CD8-positive, alpha-beta memory T cell (primary cell): ENCODE measurements around the gene KCNC1. TPM values are rescaled to one million over a fixed set of nuclear protein-coding genes. Genes with fewer than 3 reads are reported as not detected.

Experiments
- CTCF ChIA-PET: fragments of 350-600 bp; sonication (Branson Sonifier 250); formaldehyde crosslinking; loops from one replicate; lab custom pipeline; 2021; ENCODE audit warnings: antibody characterized with exemption; lab: Charles Lee
- POLR2A ChIA-PET: fragments of 350-600 bp; sonication (Branson Sonifier 250); formaldehyde crosslinking; loops from one replicate; lab custom pipeline; 2021; ENCODE audit warnings: antibody characterized with exemption; lab: Charles Lee
- DNase-seq, 5 donors: peaks; one replicate each; pipeline versions ENCODE4 v3.0.0 to v3.0.0-alpha.2; 2020 to 2022; ENCODE audit warnings: mixed read lengths in 1 of 5
- H3K27ac ChIP-seq: one replicate; pipeline ENCODE4 v1.7.0; 2013; ENCODE audit warnings: low read depth, mild to moderate bottlenecking, low read length, moderate library complexity
- H3K27me3 ChIP-seq: 2 replicates; pipeline ENCODE4 v1.7.0; 2013; ENCODE audit warnings: low read length, mild to moderate bottlenecking; ENCODE audit not compliant: insufficient read depth, poor library complexity, severe bottlenecking
- H3K36me3 ChIP-seq: 2 replicates; pipeline ENCODE4 v1.7.0; 2013; ENCODE audit warnings: mild to moderate bottlenecking, low read length, moderate library complexity; ENCODE audit not compliant: insufficient read depth
- H3K4me1 ChIP-seq: 2 replicates; pipeline ENCODE4 v1.7.0; 2013; ENCODE audit warnings: mild to moderate bottlenecking, low read length, moderate library complexity; ENCODE audit not compliant: insufficient read depth
- H3K4me3 ChIP-seq: 2 replicates; pipeline ENCODE4 v1.7.0; 2013; ENCODE audit warnings: mild to moderate bottlenecking, low read length
- H3K9me3 ChIP-seq: 2 replicates; pipeline ENCODE4 v1.7.0; 2013; ENCODE audit warnings: mild to moderate bottlenecking, low read length
- H3K27ac Mint-ChIP-seq, 8 donors: one replicate each; pipeline ENCODE4 v1.8.0; 2020 to 2021; ENCODE audit warnings: mixed read lengths in 8 of 8, mild to moderate bottlenecking in 6 of 8, inconsistent platforms in 3 of 8, moderate library complexity in 3 of 8
- H3K27me3 Mint-ChIP-seq, 2 donors: one replicate each; pipeline ENCODE4 v1.8.0; 2020 to 2021; ENCODE audit warnings: mixed read lengths in 2 of 2, mild to moderate bottlenecking in 1 of 2, moderate library complexity in 1 of 2
- H3K36me3 Mint-ChIP-seq, 3 donors: one replicate each; pipeline ENCODE4 v1.8.0; 2020 to 2021; ENCODE audit warnings: mixed read lengths in 3 of 3, inconsistent platforms in 1 of 3, mild to moderate bottlenecking in 1 of 3
- H3K4me1 Mint-ChIP-seq, 3 donors: one replicate each; pipeline ENCODE4 v1.8.0; 2020 to 2021; ENCODE audit warnings: mixed read lengths in 3 of 3, inconsistent platforms in 1 of 3, mild to moderate bottlenecking in 1 of 3
- H3K4me3 Mint-ChIP-seq, 7 donors: one replicate each; pipeline ENCODE4 v1.8.0; 2020 to 2021; ENCODE audit warnings: mixed read lengths in 7 of 7, mild to moderate bottlenecking in 6 of 7, moderate library complexity in 4 of 7, inconsistent platforms in 2 of 7
- H3K9me3 Mint-ChIP-seq, 5 donors: one replicate each; pipeline ENCODE4 v1.8.0; 2020 to 2022; ENCODE audit warnings: mixed read lengths in 5 of 5, mild to moderate bottlenecking in 3 of 5, moderate library complexity in 2 of 5, inconsistent platforms in 1 of 5
- polyA plus RNA-seq: library from polyadenylated mRNA; unstranded; fragments of 300-500 nt; fragmentation: Illumina TruSeq; gene quantifications from one replicate; pipeline ENCODE4 v1.2.3, GENCODE V29; 2021
- total RNA-seq, 2 experiments: library from RNA; stranded (reverse); gene quantifications; one replicate each; pipeline ENCODE4 v1.2.3, GENCODE V29; 2021

Gene KCNC1
- total RNA-seq (not detected), polyA plus RNA-seq (not detected)

GRCh38 chr11:17734418-17734911 lies at the start of gene KCNC1:
KCNC1 (plus strand) TSS chr11:17734781; CDS start chr11:17736003, 1,222 bp downstream.
- H3K4me1 ChIP-seq, result no peaks in the 10 kb centered on the region

GRCh38 chr11:17686231-17686980 lies 48.2 kb upstream of the KCNC1 start:
- CTCF ChIA-PET, result no interaction called here
- no peaks in the 10 kb centered on the region for H3K4me1 ChIP-seq

More at GRCh38 chr11:17734418-17734911, at the start of gene KCNC1:
- ChIA-PET CTCF (interaction anchor here (1.7 kb wide), 1 partner anchor 15 kb away, joined by 3 read pairs; no protein-coding TSS in a partner anchor), POLR2A (no interaction called here)
- peaks cover 42 to 63% of the 10 kb centered on the region in 2 donors for H3K27me3 Mint-ChIP-seq
- peak within 1 kb of the TSS in 5 of 7 donors; percentile 26 to 59 (median 47) for H3K4me3 Mint-ChIP-seq
- H3K36me3 Mint-ChIP-seq, result peaks cover 0 to 2% (median 0%) of the 10 kb centered on the region in 3 donors
- peaks cover 5 to 12% (median 9%) of the 10 kb centered on the region in 3 donors for H3K4me1 Mint-ChIP-seq
- no peaks in the 10 kb centered on the region for H3K9me3 ChIP-seq
- no peaks in the 10 kb centered on the region for H3K36me3 ChIP-seq
- H3K9me3 Mint-ChIP-seq, result no peaks in the 10 kb centered on the region
- peak in 1 of 5 donors; percentile 42 for DNase-seq
- H3K27me3 ChIP-seq, result peaks cover 19% of the 10 kb centered on the region
- H3K27ac ChIP-seq, result no peak within 1 kb of the TSS
- no peak within 1 kb of the TSS for H3K4me3 ChIP-seq
- H3K27ac Mint-ChIP-seq, result peak within 1 kb of the TSS in 1 of 8 donors; percentile 77

GRCh38 chr11:17687946-17688670 lies 46.5 kb upstream of the KCNC1 start:
- Mint-ChIP-seq H3K9me3 (no peaks in the 10 kb centered on the region), H3K4me1 (no peaks in the 10 kb centered on the region), H3K27ac (no peak overlapping the region), H3K4me3 (no peak overlapping the region), H3K36me3 (no peaks in the 10 kb centered on the region), H3K27me3 (peaks cover 10 to 28% of the 10 kb centered on the region in 2 donors)
- no peaks in the 10 kb centered on the region for H3K9me3 ChIP-seq
- H3K27ac ChIP-seq, result no peak overlapping the region
- H3K36me3 ChIP-seq, result no peaks in the 10 kb centered on the region
- DNase-seq, result no peak
- CTCF ChIA-PET, result no interaction called here
- peaks cover 10% of the 10 kb centered on the region for H3K27me3 ChIP-seq
- no peaks in the 10 kb centered on the region for H3K4me1 ChIP-seq
- H3K4me3 ChIP-seq, result no peak overlapping the region
- POLR2A ChIA-PET, result no interaction called here

More at GRCh38 chr11:17686231-17686980, 48.2 kb upstream of the KCNC1 start:
- no peak for DNase-seq
- POLR2A ChIA-PET, result no interaction called here
- H3K4me1 Mint-ChIP-seq, result no peaks in the 10 kb centered on the region
- no peaks in the 10 kb centered on the region for H3K36me3 Mint-ChIP-seq
- Histone ChIP-seq H3K36me3 (no peaks in the 10 kb centered on the region), H3K27me3 (no peaks in the 10 kb centered on the region), H3K27ac (no peak overlapping the region), H3K9me3 (no peaks in the 10 kb centered on the region), H3K4me3 (no peak overlapping the region)
- no peaks in the 10 kb centered on the region for H3K9me3 Mint-ChIP-seq
- H3K4me3 Mint-ChIP-seq, result no peak overlapping the region
- peaks cover 7 to 30% of the 10 kb centered on the region in 2 donors for H3K27me3 Mint-ChIP-seq
- H3K27ac Mint-ChIP-seq, result peak overlapping the region in 1 of 8 donors; percentile 70

- CTCF ChIA-PET, result no interaction called here
- Mint-ChIP-seq H3K27me3 (peaks cover 17 to 52% of the 10 kb centered on the region in 2 donors), H3K4me3 (no peak overlapping the region), H3K4me1 (peaks cover 0 to 5% (median 3%) of the 10 kb centered on the region in 3 donors), H3K9me3 (no peaks in the 10 kb centered on the region), H3K27ac (no peak overlapping the region), H3K36me3 (no peaks in the 10 kb centered on the region)
- no peaks in the 10 kb centered on the region for H3K9me3 ChIP-seq
- DNase-seq, result no peak
- H3K4me3 ChIP-seq, result no peak overlapping the region
- peaks cover 13% of the 10 kb centered on the region for H3K27me3 ChIP-seq
- POLR2A ChIA-PET, result no interaction called here
- H3K36me3 ChIP-seq, result no peaks in the 10 kb centered on the region
- H3K27ac ChIP-seq, result no peak overlapping the region
- no peaks in the 10 kb centered on the region for H3K4me1 ChIP-seq
Measured at GRCh38 chr11:17691550-17691949, 43.0 kb upstream of the KCNC1 start.

GRCh38 chr11:17691976-17692375 lies 42.6 kb upstream of the KCNC1 start:
- Mint-ChIP-seq H3K27me3 (peaks cover 22 to 53% of the 10 kb centered on the region in 2 donors), H3K9me3 (no peaks in the 10 kb centered on the region), H3K4me1 (peaks cover 0 to 5% (median 3%) of the 10 kb centered on the region in 3 donors), H3K27ac (no peak overlapping the region), H3K4me3 (no peak overlapping the region), H3K36me3 (no peaks in the 10 kb centered on the region)
- no peak overlapping the region for H3K27ac ChIP-seq
- H3K4me1 ChIP-seq, result no peaks in the 10 kb centered on the region
- ChIA-PET POLR2A (no interaction called here), CTCF (no interaction called here)
- no peak for DNase-seq
- H3K36me3 ChIP-seq, result no peaks in the 10 kb centered on the region
- no peaks in the 10 kb centered on the region for H3K9me3 ChIP-seq
- no peak overlapping the region for H3K4me3 ChIP-seq
- peaks cover 18% of the 10 kb centered on the region for H3K27me3 ChIP-seq

GRCh38 chr11:17692931-17693330 lies 41.6 kb upstream of the KCNC1 start:
- CTCF ChIA-PET, result interaction anchor here (1.4 kb wide), 1 partner anchor 11 kb away, joined by 3 read pairs; no protein-coding TSS in a partner anchor
- POLR2A ChIA-PET, result no interaction called here

GRCh38 chr11:17693531-17693930 lies 41.0 kb upstream of the KCNC1 start:
- no peaks in the 10 kb centered on the region for H3K9me3 Mint-ChIP-seq
- H3K9me3 ChIP-seq, result no peaks in the 10 kb centered on the region
- no peaks in the 10 kb centered on the region for H3K36me3 Mint-ChIP-seq
- no peak overlapping the region for H3K27ac Mint-ChIP-seq
- H3K27me3 ChIP-seq, result peaks cover 23% of the 10 kb centered on the region
- POLR2A ChIA-PET, result no interaction called here
- H3K36me3 ChIP-seq, result no peaks in the 10 kb centered on the region
- no peak overlapping the region for H3K4me3 Mint-ChIP-seq
- CTCF ChIA-PET, result interaction anchor here (1.4 kb wide), 1 partner anchor 11 kb away, joined by 3 read pairs; no protein-coding TSS in a partner anchor
- no peaks in the 10 kb centered on the region for H3K4me1 ChIP-seq
- peaks cover 0 to 5% (median 3%) of the 10 kb centered on the region in 3 donors for H3K4me1 Mint-ChIP-seq
- no peak for DNase-seq
- peaks cover 33 to 58% of the 10 kb centered on the region in 2 donors for H3K27me3 Mint-ChIP-seq
- H3K27ac ChIP-seq, result no peak overlapping the region
- H3K4me3 ChIP-seq, result no peak overlapping the region

More at GRCh38 chr11:17692931-17693330, 41.6 kb upstream of the KCNC1 start:
- H3K27me3 ChIP-seq, result peaks cover 23% of the 10 kb centered on the region
- no peak overlapping the region for H3K27ac Mint-ChIP-seq
- H3K4me1 Mint-ChIP-seq, result peaks cover 0 to 5% (median 3%) of the 10 kb centered on the region in 3 donors
- H3K9me3 ChIP-seq, result no peaks in the 10 kb centered on the region
- DNase-seq, result no peak
- no peak overlapping the region for H3K4me3 Mint-ChIP-seq
- H3K36me3 ChIP-seq, result no peaks in the 10 kb centered on the region
- no peak overlapping the region for H3K4me3 ChIP-seq
- H3K36me3 Mint-ChIP-seq, result no peaks in the 10 kb centered on the region
- H3K9me3 Mint-ChIP-seq, result no peaks in the 10 kb centered on the region
- H3K27me3 Mint-ChIP-seq, result peaks cover 27 to 52% of the 10 kb centered on the region in 2 donors
- no peaks in the 10 kb centered on the region for H3K4me1 ChIP-seq
- no peak overlapping the region for H3K27ac ChIP-seq
